Mammary epithelial cell (primary cell): ENCODE results near the gene POTEG.
"Not testable (repeated sequence)": the region's sequence is repeated elsewhere in the genome, so short reads cannot be mapped to it uniquely, and the experiment has no call there.

Source experiments
- EZH2 ChIP-seq: IDR thresholded peaks from 2 replicates; pipeline ENCODE4 v1.6.1; 2012; ENCODE audit warnings: low read length, inconsistent platforms, borderline replicate concordance
- TF ChIP-seq, protein P1 (sequence below), 2 donors: IDR thresholded peaks in 1 of 2; conservative IDR thresholded peaks in 1 of 2; 2 replicates each; pipeline ENCODE4 v1.5.1; 2011 to 2012; ENCODE audit warnings: inconsistent platforms in 2 of 2, low read length in 2 of 2, mild to moderate bottlenecking in 2 of 2, control low read depth in 1 of 2, low read depth in 1 of 2; ENCODE audit not compliant: insufficient read depth in 1 of 2; ENCODE audit errors: extremely low read depth in 1 of 2

DNA sequence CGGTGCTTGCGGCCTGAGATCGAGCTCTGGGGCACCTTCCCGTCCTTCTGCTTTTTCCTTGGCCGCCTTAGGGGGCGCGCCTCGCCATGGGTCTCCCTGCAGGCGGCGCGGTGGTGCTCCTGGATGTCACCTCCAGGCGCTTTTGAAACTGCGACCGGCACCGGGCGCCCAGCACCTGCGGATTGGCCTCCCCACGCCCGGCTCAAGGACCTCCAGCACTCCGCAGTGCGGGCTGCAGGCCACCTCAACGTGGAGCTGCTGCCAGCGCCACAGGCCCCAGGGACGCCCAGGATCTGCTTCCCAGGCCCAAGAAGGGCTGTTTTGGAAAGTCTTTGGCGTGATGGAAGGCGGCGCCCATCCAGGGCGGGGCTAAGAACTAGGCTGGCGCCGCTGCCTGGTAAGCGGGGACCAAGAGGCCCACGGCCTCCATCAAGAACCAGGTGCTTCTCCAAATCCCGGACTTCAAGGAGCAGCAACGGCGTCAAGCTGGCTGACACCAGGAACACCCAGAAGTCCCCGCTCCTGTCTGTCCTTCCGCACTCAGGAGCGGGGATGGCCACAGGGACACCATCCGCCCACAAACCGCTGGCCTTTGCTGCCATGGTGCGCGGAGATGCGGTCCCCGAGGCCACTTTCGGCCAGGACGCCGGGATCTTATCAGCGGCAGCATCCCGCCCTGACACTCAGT, 61.2 kb downstream of the POTEG start:
- TF ChIP-seq, protein P1, sequence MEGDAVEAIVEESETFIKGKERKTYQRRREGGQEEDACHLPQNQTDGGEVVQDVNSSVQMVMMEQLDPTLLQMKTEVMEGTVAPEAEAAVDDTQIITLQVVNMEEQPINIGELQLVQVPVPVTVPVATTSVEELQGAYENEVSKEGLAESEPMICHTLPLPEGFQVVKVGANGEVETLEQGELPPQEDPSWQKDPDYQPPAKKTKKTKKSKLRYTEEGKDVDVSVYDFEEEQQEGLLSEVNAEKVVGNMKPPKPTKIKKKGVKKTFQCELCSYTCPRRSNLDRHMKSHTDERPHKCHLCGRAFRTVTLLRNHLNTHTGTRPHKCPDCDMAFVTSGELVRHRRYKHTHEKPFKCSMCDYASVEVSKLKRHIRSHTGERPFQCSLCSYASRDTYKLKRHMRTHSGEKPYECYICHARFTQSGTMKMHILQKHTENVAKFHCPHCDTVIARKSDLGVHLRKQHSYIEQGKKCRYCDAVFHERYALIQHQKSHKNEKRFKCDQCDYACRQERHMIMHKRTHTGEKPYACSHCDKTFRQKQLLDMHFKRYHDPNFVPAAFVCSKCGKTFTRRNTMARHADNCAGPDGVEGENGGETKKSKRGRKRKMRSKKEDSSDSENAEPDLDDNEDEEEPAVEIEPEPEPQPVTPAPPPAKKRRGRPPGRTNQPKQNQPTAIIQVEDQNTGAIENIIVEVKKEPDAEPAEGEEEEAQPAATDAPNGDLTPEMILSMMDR (conservative IDR thresholded peaks at IDR 0.05 in 1 of 2, IDR thresholded peaks at IDR 0.05 in 1 of 2; ENCODE audit: extremely low read depth in 1 of 2, insufficient read depth in 1 of 2, low read depth in 1 of 2, low read length in 2 of 2) = not testable (repeated sequence)
- TF ChIP-seq EZH2 = not testable (repeated sequence)
